ENCODE results near the gene GGACT.

GGACT gene

DNA sequence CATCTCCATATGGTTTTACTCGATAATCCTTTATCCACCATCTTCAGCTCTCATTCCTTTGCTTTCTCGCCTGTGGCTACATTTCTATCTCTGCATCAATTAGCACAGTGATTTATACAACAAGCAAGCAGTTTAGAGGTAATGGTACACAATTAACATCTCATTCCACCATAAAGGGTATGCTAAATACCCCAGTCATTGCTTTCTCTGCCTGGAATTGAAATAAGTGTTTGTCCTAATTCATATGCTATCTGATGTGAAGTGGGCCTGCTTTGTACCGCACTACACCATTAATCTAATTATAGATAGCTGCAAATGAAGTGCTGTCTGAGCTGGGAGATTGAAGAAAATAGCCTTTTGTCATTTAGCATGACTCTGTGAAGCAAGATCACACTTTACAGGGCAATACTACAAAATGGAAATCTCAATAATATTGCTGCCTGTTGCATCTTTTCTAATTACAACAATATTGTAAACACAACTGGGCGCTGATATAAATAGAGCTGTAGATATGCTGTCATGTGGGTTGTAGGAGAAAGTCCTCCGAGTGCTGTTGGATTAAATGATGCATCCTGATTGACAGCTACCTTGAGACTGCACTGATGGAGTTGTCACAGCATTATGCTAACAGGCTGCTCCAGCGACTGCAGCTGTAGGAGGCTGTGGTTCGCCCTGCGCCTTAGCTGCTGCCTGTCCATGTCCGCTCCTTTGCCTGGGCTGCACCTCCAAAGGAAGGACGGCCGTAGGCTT is 78.2 kb downstream of the GGACT start:
- DNase-seq, result no peak

DNA sequence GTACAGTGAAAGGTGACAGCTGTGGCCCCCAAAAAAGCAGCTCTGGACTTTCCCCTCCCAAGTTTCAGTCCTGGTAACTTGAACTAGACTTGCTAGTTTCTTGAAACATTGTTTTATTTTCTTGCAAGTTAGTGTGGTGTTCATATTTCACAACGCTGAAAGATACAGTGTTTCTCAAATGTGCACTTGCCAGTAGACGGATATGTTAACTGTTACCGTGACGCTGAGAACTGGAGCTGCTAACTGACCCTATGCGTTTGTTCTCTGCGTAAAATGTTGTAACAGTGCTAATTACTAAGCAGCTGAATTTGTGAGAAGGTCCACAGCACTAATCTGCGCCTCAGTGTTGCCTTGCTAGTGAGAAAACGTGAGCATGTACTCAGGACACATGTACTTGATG is 79.6 kb downstream of the GGACT start:
- no peak for DNase-seq

DNA sequence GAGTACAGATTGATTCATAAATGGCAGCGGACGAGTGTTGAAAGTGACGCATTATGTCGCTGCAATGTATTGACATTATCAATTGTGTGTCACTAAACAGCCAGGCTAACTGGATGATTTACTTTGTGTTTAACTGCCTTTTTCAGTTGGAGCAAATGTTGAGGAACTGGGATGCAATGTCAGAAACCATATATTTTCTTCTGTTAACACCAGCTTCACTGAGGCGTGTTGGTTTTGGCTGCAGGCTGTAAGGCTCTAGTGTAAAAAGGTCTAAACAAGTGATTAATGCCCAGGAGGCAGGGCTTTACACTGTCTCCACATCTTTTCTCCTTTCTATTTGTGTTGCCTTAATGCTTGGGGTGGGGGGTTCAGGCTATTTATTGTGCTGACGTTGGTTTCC is 80.1 kb downstream of the GGACT start:
- no peak for DNase-seq

DNA sequence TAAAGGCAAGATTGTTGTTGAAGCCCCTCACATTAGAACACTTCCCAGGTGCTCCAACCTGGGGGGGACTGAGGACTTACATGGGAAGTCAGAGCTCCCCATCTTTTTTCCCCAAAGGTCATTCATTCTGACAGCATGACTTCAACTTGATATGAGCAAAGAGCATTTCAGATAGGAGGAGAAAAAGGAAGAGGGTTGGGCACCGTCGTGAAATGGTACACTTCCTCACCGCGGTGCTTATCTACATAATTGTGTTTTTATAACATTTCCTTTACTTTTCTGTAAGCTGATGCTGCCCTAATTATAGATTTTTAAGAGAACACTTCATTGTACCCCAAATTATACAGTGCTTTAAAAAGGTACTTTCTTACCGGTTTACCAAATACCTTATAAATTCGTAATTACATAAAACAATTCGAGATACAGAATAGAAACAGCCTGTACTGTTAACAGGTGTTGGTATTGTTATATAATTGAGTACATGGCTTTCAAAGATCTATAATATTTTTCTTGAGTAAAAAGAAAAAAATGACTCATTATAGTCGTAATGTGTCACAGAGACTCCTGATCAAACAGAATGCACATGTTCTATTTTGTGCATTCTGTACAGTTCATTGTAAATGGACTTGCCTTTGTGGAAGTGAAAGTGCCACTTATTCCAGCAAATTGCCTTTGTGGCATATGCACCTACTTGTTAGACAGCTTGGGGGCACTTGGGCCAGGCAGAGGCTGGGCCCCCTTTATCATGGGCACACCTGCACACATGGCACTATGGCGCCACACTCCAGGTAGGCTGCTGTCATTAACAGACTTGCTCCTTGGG is 81.8 kb downstream of the GGACT start:
- no peak for DNase-seq

DNA sequence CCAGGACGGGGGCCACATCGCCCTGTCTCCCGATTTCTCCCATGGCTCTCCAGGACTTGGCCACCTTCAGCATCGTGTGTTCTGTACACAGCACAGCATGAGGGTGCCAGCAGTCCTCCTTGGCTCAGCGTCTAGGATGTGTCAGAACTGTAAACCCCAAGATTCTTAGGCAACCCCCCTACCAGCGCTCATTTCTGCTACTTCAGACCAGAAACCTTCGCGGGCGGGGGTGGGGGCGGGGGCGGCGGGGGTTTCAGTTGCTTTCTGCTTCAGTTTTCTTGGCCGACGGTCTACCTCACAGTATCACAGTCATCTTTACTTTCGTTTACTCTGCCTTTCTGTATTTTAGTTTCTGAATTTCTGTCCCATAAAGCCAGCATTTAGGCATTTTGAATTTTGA is 82.4 kb downstream of the GGACT start:
- DNase-seq, result no peak

DNA sequence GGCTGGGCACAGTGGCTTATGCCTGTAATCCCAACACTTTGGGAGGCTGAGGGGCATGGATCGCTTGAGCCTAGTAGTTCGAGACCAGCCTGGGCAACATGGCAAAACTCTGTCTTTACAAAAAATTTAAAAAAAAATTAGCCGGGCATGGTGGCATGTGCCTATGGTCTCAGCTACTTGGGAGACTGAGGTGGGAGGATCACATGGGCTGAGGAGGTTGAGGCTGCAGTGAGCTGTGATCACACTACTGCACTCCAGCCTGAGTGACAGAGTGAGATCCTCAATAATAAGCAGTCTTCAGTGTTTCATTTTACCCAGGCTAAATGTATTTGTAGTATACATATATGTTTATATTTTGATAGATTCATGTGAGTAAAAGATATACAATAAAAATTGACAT is 85.0 kb downstream of the GGACT start:
- DNase-seq, result no peak

DNA sequence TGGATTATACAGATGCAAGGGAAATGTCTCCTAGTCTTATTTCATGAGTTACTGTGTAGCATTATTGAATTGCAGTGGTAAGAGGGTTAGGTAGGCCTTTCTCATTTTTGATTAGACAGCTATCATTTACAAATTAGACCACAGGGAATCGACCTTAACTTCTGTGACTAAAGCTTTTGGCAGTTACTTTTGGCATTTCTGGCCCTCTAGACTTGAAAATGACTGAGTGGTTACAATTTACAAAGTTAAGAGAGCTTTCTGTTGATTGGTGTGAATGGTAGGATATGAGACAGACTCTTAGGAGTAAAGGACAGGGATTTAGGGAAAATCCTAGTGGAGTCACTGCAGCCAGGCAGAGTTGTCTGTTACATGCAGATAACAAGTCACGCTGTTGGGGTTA is 86.1 kb downstream of the GGACT start:
- no peak for DNase-seq

DNA sequence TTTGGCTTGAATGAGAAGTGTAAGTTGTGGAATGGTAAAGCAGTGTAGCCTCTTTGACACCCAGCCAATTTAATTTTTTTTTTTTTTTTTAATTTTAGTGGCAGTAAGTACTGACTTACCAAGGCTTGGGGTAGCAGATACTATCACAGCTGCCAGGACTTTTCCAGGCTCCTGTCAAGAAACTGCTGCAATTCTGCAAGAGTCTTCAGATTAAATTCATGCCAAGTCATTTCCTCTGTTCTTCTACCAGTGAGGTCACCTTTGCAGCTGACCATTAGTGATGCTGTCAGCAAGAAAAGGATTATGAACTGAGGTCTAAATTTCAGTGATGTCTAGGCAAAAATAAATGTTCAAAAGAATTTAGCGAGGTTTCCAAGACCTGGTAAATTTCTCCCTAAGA is 91.2 kb downstream of the GGACT start:
- DNase-seq, result no peak

DNA sequence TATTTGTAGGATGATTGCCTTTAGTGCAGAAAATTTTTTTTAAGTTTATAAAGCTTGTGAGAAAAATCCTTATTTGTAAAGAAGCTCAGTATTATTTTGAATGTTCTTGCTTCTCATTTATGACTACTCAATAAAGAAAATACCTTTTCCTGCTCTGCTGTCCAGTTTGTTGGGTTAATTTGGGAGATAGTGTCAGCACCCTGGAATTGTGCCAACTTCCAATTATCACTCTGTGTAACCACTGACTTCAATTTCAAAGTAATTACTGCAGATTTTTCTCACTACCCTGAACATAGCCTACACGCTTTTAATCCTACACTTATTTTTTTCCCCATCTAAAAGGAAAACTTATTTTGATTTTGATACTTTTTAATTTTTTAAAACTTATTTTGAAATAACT is 93.1 kb downstream of the GGACT start:
- no peak for DNase-seq

DNA sequence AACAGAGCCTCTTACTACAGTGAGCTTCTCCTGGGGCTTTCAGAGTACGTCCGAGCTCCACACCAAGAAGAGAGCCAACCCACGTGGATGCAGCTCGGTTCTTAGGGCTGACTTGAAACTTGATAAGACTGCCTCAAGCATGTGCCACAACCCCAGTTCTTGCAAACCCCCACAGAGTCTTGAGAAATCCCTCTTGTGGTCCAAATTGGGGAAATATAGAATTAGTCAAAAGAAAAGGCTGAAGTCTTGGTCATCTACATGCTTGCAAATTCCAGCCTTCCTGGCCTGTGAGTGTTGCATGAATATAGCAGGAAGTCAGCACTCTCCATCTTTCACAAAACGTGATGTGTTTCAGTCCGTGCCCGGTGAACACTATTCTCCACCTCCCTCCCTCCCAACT is 95.2 kb downstream of the GGACT start:
- no peak for DNase-seq

DNA sequence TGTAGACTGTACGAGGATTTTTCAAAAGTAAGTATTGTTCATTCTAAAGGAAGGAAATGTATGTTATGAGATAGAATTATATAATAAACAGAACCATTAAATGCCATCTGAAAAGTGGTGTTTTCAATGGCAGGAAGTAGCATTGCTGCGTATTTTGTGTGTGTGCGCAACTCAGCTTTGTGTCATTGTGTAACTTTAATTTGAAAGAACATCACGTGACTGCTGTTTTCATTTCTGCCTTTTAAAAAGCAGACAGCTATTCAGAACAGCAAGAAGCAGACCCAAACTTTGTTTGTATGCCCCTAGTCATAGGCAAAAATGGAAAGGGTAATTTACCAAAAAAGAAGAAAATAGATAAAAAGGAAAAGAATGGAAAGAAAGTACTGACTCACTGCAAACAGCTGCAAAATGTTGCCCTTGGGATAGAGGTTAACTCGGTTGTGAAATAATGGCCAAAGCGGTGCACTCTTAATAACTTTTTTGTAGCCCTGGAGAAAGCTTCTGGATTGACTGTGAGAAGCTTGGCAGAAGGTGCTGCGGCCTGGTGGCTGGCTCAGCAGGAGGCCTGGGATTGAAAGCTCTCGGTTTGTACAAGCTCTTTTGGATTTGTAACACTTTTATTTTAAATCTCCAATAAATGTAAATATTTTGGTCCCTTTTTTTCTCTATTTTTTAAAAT is 97.3 kb downstream of the GGACT start:
- DNase-seq, result no peak

DNA sequence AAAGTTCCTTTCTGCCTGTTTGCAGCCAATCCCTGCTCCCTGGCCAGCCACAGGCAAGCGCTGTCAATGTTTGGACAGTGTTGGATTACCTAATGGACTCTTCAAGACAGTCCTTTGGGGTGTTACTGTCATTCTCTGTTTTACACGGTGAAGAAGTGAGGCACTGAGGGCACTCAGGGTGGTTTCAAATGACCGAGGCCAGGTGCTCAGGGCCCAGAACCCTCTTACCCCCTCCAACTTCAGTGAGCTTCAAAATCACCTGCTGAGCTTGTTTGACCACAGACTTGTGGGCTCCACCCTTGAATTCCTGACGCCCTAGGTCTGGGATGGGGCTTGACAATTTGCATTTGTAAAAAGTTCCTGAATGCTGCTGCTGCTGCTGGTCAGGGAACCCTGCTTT is 97.9 kb downstream of the GGACT start:
- DNase-seq, result no peak

DNA sequence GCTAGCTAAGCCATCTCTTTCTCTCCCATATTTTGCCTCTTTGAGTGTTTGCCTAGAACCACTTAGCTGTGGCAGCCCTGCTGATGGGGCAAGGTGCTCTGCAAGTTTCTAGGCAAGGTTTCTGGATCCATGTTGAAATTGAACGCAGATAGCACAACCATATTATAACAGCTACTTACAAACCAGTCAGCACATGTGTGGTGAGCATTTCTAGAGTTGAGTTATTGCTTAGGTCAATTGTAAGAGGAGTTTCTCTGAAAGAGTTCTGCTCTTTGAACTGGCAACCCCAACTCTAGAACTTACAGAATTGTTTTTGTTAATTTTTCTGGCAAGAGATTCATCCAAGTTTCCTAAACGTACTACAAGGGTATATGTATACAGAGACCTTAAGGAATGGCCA is 103.3 kb downstream of the GGACT start:
- no peak for DNase-seq

DNA sequence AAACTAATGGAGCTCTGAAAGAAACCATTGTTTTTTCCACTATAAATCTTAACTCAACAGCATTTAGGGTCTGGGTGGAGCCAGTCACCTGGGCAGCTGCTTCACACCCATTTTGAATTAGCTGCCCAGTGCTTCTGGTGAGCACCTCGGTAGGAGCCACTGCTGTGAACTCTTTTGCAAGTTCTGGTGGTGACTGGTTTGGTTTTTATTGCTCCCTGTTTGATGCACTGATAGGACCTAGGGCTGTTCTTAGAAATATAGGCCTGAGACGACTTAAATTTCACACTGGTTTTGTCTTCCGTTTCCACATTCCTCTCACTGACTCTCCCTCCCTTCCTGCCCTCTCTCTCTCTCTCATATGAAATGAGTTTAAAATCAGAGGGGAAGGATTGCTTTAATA is 103.9 kb downstream of the GGACT start:
- DNase-seq, result no peak

DNA sequence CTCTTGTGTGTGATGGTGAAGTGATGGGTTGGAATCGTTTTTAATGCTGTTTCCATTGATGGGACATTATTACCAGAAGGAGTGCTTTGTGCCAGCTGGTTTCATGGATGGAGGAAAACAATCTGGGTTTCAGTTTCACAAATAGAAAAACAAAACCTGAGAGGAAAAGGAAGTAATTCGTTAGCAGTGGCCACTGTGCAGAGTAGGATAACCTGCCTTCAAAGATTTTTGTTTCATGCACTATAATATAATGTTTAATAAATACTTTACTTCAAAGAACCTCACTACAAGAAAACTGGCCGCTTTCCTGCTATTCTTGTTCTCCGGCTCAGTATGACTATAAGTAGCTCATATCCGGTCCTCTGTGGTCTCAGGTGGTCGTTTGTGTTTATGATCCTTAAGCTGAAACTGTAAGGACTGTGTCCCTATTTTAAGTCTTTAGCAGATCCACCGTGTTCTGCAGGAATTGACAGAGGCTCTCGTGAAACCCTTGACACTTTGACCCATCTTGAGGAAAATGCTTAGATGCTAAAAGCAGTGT is 104.7 kb downstream of the GGACT start:
- no peak for DNase-seq

DNA sequence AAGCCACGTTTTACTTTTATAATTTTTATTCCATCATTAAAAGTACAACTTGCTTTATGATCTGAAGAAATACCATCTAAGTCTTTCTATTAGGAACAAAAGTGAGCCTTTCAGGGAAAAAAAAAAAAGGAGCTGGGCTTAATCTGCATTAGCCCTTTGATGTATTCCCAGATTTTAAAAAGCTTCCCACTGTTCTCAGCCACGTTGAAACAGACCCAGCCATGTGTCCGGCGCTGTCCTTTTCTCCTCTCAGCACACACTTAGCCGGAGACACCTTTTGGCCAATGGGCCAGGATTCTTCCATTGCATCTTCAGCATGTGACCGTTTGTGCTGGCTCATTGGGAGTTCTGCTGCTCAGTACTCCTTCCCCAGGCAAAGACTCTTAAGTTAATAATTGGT is 105.5 kb downstream of the GGACT start:
- no peak for DNase-seq

DNA sequence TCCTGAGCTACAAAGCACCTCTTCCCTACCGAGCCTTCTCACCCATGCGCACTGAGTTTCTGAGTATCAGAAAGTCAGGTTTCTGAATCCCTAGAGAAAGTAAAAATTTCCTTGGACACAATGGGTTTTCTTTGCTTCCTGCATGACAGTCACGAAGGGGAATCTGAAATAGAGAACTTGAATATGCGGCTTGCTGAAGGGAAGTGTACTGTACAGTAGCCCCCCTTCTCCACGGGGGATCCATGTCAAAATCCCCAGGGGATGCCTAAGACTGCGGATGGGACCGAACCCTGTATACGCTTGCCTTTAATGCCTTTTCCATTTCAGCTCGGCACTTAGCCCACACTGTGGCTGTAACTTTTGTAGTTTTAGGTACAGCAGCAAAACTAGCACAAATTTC is 107.9 kb downstream of the GGACT start:
- DNase-seq, result no peak

Measured in KG1 (cell line).